ENCODE measurements around the gene PPP3CA. TPM values are rescaled to one million over a fixed set of nuclear protein-coding genes. Genes with fewer than 3 reads are reported as not detected.

PPP3CA gene
- total and polyA plus RNA-seq, 4 experiments from 2014 or later, result 5.0 to 41.8 (median 22.9) TPM

DNA sequence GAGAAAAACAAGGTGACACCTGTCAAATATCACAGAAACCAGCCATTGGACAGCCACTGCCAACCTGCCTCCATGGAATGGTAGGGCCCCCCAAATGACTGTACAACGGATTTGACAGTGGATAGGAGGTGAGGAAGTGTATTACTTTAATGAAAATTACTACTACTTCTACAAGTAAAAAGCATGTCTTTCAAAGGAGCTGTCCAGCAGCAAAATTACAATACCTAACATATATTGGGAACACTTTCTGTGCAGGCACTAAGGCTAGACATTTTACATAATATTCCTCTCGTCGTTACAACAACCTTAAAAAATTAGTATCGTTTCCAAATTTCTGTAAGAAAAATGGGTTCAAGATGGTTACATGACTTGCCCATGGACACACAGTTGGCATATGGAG, 14.9 kb downstream of the PPP3CA start:
- intact Hi-C loops (cut with micrococcal nuclease), result no loop called here
- Mint-ChIP-seq H3K4me1 (peaks cover 55 to 89% (median 73%) of the 10 kb centered on the region in 4 donors), H3K9me3 (no peaks in the 10 kb centered on the region), H3K27ac (no peak overlapping the region), H3K36me3 (no peaks in the 10 kb centered on the region), H3K27me3 (no peaks in the 10 kb centered on the region), H3K4me3 (no peak overlapping the region)
- DNase-seq, result no peak
- POLR2A ChIA-PET (ENCODE audit: partially characterized antibody), result interaction anchor here (1.2 kb wide), 1 partner anchor 14 kb away, joined by 3 read pairs; no protein-coding TSS in a partner anchor
- Histone ChIP-seq H3K27me3 (ENCODE audit: insufficient read depth, low read length) (no peaks in the 10 kb centered on the region), H3K4me3 (ENCODE audit: low read length in 2 of 2) (no peak overlapping the region), H3K27ac (ENCODE audit: low read depth, low read length) (no peak overlapping the region), H3K4me1 (ENCODE audit: insufficient read depth, low read length) (peaks cover 49% of the 10 kb centered on the region), H3K9me3 (ENCODE audit: control insufficient read depth in 1 of 2, low read length in 2 of 2) (no peaks in the 10 kb centered on the region), H3K36me3 (ENCODE audit: insufficient read depth, low read length) (no peaks in the 10 kb centered on the region)
- CTCF ChIA-PET (ENCODE audit: partially characterized antibody), result interaction anchor here (1.0 to 1.3 kb wide), 2 partner anchors 13 to 312 kb away, joined by 3 read pairs; no protein-coding TSS in a partner anchor

DNA sequence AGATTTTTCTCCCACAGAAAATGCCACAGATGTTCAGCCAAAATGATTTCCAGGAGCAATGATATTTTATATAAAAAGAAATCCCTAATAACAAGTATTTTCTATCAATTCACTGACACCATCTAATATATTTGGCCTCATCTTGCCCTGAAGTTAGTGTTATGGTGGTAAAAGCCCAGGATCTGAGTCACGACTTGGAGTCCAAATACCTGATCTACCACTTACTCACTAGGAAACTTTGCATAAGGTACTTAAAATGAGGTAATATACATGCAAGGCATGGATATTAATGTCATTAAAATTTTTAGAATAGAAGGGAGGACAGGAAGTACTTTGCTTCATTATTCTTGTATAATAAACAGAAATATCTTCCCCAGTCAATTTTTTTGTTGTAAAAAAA, 16.3 kb downstream of the PPP3CA start:
- intact Hi-C loops (cut with micrococcal nuclease), result no loop called here
- H3K9me3 ChIP-seq (ENCODE audit: control insufficient read depth in 1 of 2, low read length in 2 of 2), result no peaks in the 10 kb centered on the region
- peaks cover 53% of the 10 kb centered on the region for H3K4me1 ChIP-seq (ENCODE audit: insufficient read depth, low read length)
- Mint-ChIP-seq H3K27ac (peak overlapping the region in 1 of 7 donors; percentile 20), H3K9me3 (no peaks in the 10 kb centered on the region), H3K4me1 (peaks cover 56 to 89% (median 76%) of the 10 kb centered on the region in 4 donors), H3K27me3 (no peaks in the 10 kb centered on the region), H3K36me3 (no peaks in the 10 kb centered on the region), H3K4me3 (no peak overlapping the region)
- no peak overlapping the region for H3K27ac ChIP-seq (ENCODE audit: low read depth, low read length)
- no peak for DNase-seq
- H3K4me3 ChIP-seq (ENCODE audit: low read length in 2 of 2), result no peak overlapping the region
- H3K27me3 ChIP-seq (ENCODE audit: insufficient read depth, low read length), result no peaks in the 10 kb centered on the region
- ChIA-PET POLR2A (ENCODE audit: partially characterized antibody) (interaction anchor here (0.9 kb wide), 1 partner anchor 17 kb away, joined by 3 read pairs; no protein-coding TSS in a partner anchor), CTCF (ENCODE audit: partially characterized antibody) (no interaction called here)
- no peaks in the 10 kb centered on the region for H3K36me3 ChIP-seq (ENCODE audit: insufficient read depth, low read length)

DNA sequence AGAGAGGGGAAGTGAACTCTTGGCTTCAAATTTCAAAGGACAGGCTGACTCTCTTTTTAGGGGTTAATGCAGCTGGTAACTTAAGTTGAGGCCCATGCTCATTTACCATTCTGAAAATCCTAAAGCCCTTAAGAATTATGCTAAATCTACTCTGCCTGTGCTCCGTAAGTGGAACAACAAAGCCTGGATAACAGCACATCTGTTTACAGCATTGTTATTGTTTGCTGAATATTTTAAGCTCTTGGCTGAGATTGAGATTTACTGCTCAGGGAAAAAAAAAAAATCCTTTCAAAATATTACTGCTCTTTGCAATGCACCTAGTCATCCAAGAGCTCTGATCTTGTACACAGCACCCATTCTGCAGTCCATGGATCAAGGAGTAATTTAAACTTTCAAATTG, 17.7 kb downstream of the PPP3CA start:
- peak overlapping the region in 4 of 7 donors; percentile 16 to 62 (median 52) for H3K27ac Mint-ChIP-seq
- no peak for DNase-seq
- CTCF ChIA-PET (ENCODE audit: partially characterized antibody), result no interaction called here
- H3K4me3 Mint-ChIP-seq, result peak overlapping the region in 2 of 8 donors; percentile 17 to 35
- Histone ChIP-seq H3K4me3 (ENCODE audit: low read length in 2 of 2) (no peak overlapping the region), H3K9me3 (ENCODE audit: control insufficient read depth in 1 of 2, low read length in 2 of 2) (no peaks in the 10 kb centered on the region), H3K4me1 (ENCODE audit: insufficient read depth, low read length) (peaks cover 45% of the 10 kb centered on the region), H3K27me3 (ENCODE audit: insufficient read depth, low read length) (no peaks in the 10 kb centered on the region), H3K27ac (ENCODE audit: low read depth, low read length) (no peak overlapping the region), H3K36me3 (ENCODE audit: insufficient read depth, low read length) (no peaks in the 10 kb centered on the region)
- H3K27me3 Mint-ChIP-seq, result no peaks in the 10 kb centered on the region
- no peaks in the 10 kb centered on the region for H3K36me3 Mint-ChIP-seq
- no peaks in the 10 kb centered on the region for H3K9me3 Mint-ChIP-seq
- peaks cover 45 to 91% (median 68%) of the 10 kb centered on the region in 4 donors for H3K4me1 Mint-ChIP-seq
- intact Hi-C loops (cut with micrococcal nuclease), result loop anchor here (5.0 kb wide), 2 partner anchors 42 to 307 kb away; no protein-coding TSS in a partner anchor
- POLR2A ChIA-PET (ENCODE audit: partially characterized antibody), result interaction anchor here (0.9 to 4.7 kb wide), 2 partner anchors 15 to 18 kb away, joined by 4 to 53 read pairs; partner anchors contain the start of gene PPP3CA

DNA sequence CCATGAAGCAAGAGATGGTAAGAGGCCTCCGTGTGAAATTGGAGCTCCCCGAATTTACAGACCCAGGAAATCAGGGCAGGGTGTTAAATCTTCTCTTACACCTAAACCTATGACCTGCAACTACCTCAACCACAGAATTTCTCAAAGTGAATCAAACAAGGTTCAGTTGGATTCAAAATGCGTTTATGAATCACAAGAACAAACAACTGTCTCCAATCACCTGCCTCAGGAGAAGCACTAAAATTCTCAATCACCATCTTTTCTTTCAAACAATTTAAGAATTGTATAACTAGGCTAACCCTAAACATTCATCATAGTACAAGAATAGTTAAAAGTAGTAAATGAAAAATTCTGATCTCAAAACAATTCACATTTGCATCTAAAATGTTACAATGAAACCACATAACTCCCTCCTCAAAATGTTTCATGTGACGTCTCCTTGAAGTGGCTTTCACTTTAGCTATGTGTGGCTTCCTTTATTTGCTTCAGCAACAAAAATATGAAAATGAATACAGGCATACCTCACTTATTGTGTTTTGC, 19.2 kb downstream of the PPP3CA start:
- ChIA-PET CTCF (ENCODE audit: partially characterized antibody) (interaction anchor here (1.3 to 1.8 kb wide), 2 partner anchors 14 to 20 kb away, joined by 3 to 6 read pairs; partner anchors contain the start of gene PPP3CA), POLR2A (ENCODE audit: partially characterized antibody) (interaction anchor here (0.8 to 4.7 kb wide), 5 partner anchors 10 to 308 kb away, joined by 3 to 53 read pairs (median 5); partner anchors contain the start of gene PPP3CA)
- H3K9me3 ChIP-seq (ENCODE audit: control insufficient read depth in 1 of 2, low read length in 2 of 2), result no peaks in the 10 kb centered on the region
- intact Hi-C loops (cut with micrococcal nuclease), result loop anchor here (1.0 to 5.0 kb wide), 3 partner anchors 19 to 306 kb away; partner anchors contain the start of gene PPP3CA
- H3K27ac ChIP-seq (ENCODE audit: low read depth, low read length), result peak overlapping the region; percentile 42
- H3K4me3 ChIP-seq (ENCODE audit: low read length in 2 of 2), result no peak overlapping the region
- H3K4me1 ChIP-seq (ENCODE audit: insufficient read depth, low read length), result peaks cover 48% of the 10 kb centered on the region
- H3K27ac Mint-ChIP-seq, result peak overlapping the region; percentile 84 to 97 (median 92)
- DNase-seq, result peak; percentile 63 to 77 (median 70)
- no peaks in the 10 kb centered on the region for H3K36me3 ChIP-seq (ENCODE audit: insufficient read depth, low read length)
- H3K4me3 Mint-ChIP-seq, result peak overlapping the region; percentile 76 to 91 (median 83)
- H3K36me3 Mint-ChIP-seq, result no peaks in the 10 kb centered on the region
- H3K27me3 Mint-ChIP-seq, result no peaks in the 10 kb centered on the region
- no peaks in the 10 kb centered on the region for H3K9me3 Mint-ChIP-seq
- H3K4me1 Mint-ChIP-seq, result peaks cover 44 to 95% (median 73%) of the 10 kb centered on the region in 4 donors
- no peaks in the 10 kb centered on the region for H3K27me3 ChIP-seq (ENCODE audit: insufficient read depth, low read length)

DNA sequence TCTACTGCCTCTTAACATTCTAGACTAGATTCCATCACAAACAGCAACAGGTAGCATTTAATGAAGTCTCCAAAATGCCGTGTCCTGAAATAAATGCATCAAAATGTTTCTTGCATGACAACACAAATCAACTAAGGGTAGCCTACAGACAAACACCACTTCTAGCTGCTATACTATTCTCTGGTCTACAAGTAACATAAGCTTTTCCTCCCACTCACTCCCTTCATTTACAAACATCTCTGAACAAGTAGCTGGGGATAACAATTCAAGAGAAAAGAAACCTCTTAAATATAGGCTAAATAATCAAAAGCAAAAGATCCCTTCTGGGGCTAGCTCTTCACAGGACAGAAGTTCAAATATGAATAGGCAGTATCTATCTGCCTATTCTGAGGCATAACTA, 20.8 kb downstream of the PPP3CA start:
- intact Hi-C loops (cut with micrococcal nuclease), result loop anchor here (5.0 kb wide), 2 partner anchors 39 to 304 kb away; no protein-coding TSS in a partner anchor
- DNase-seq, result no peak
- no peaks in the 10 kb centered on the region for H3K27me3 Mint-ChIP-seq
- H3K4me1 Mint-ChIP-seq, result peaks cover 40 to 92% (median 72%) of the 10 kb centered on the region in 4 donors
- H3K9me3 Mint-ChIP-seq, result no peaks in the 10 kb centered on the region
- H3K36me3 ChIP-seq (ENCODE audit: insufficient read depth, low read length), result no peaks in the 10 kb centered on the region
- H3K27ac Mint-ChIP-seq, result peak overlapping the region in 5 of 7 donors; percentile 46 to 84 (median 72)
- peaks cover 50% of the 10 kb centered on the region for H3K4me1 ChIP-seq (ENCODE audit: insufficient read depth, low read length)
- ChIA-PET POLR2A (ENCODE audit: partially characterized antibody) (interaction anchor here (2.6 to 4.7 kb wide), 2 partner anchors 21 to 306 kb away, joined by 11 to 53 read pairs; partner anchors contain the start of gene PPP3CA), CTCF (ENCODE audit: partially characterized antibody) (interaction anchor here (0.6 to 2.1 kb wide), 3 partner anchors 13 to 22 kb away, joined by 3 to 5 read pairs (median 4); no protein-coding TSS in a partner anchor)
- H3K36me3 Mint-ChIP-seq, result no peaks in the 10 kb centered on the region
- no peaks in the 10 kb centered on the region for H3K27me3 ChIP-seq (ENCODE audit: insufficient read depth, low read length)
- peak overlapping the region in 2 of 8 donors; percentile 52 to 60 for H3K4me3 Mint-ChIP-seq
- H3K27ac ChIP-seq (ENCODE audit: low read depth, low read length), result peak overlapping the region; percentile 42
- no peaks in the 10 kb centered on the region for H3K9me3 ChIP-seq (ENCODE audit: control insufficient read depth in 1 of 2, low read length in 2 of 2)
- H3K4me3 ChIP-seq (ENCODE audit: low read length in 2 of 2), result no peak overlapping the region

DNA sequence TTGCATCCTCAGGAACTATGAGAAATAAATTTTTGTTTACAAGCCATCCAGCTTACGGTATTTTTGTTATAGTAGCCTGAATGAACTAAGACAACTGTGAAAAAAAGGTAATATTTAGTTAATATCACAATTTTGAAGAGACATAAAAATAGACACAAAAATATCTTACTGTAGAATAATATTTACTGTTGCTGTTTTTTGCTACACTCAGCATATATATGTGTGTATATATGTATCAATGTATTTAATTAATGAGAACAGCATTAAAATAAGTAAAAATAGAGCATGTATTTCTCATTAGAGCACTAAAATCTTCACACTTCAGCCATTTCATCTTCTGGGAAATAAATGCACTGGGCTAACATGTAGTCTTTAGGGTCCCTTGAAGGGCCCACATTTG, 24.6 kb downstream of the PPP3CA start:
- Mint-ChIP-seq H3K27ac (no peak overlapping the region), H3K9me3 (no peaks in the 10 kb centered on the region), H3K27me3 (no peaks in the 10 kb centered on the region), H3K36me3 (no peaks in the 10 kb centered on the region), H3K4me3 (no peak overlapping the region), H3K4me1 (peaks cover 28 to 66% (median 48%) of the 10 kb centered on the region in 4 donors)
- Histone ChIP-seq H3K9me3 (ENCODE audit: control insufficient read depth in 1 of 2, low read length in 2 of 2) (no peaks in the 10 kb centered on the region), H3K4me3 (ENCODE audit: low read length in 2 of 2) (no peak overlapping the region), H3K27me3 (ENCODE audit: insufficient read depth, low read length) (no peaks in the 10 kb centered on the region), H3K4me1 (ENCODE audit: insufficient read depth, low read length) (peaks cover 22% of the 10 kb centered on the region), H3K27ac (ENCODE audit: low read depth, low read length) (no peak overlapping the region), H3K36me3 (ENCODE audit: insufficient read depth, low read length) (no peaks in the 10 kb centered on the region)
- ChIA-PET POLR2A (ENCODE audit: partially characterized antibody) (no interaction called here), CTCF (ENCODE audit: partially characterized antibody) (interaction anchor here (0.5 kb wide), 1 partner anchor 39 kb away, joined by 3 read pairs; no protein-coding TSS in a partner anchor)
- intact Hi-C loops (cut with micrococcal nuclease), result no loop called here
- no peak for DNase-seq

DNA sequence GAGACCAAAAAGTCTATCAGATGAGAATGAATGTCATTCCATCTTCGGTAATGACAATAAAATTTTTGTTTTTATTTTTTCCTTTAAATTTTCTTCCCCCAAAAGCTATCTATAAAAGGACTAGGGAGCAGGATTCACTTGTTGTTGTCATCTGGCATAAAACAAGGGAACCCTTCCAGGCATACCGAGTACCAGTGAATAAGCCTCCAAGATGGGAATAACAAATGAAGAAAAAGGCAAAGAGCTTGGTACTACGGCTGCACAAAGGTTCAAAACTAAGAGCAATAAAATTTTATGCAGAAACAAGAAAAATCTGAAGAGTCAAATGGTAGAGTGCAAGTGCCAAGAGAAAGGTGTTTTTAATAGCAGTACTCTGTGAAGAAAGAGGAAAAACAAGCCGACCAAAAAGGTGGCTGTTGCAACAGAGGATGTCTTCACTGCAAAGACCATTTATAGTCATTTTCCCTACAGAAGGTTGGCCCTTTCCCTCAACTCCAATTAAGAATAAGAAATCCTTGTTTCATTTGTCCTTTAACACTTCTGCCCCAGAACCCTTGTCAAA, 25.8 kb downstream of the PPP3CA start:
- Histone ChIP-seq H3K27me3 (ENCODE audit: insufficient read depth, low read length) (no peaks in the 10 kb centered on the region), H3K4me3 (ENCODE audit: low read length in 2 of 2) (no peak overlapping the region), H3K36me3 (ENCODE audit: insufficient read depth, low read length) (no peaks in the 10 kb centered on the region), H3K9me3 (ENCODE audit: control insufficient read depth in 1 of 2, low read length in 2 of 2) (no peaks in the 10 kb centered on the region), H3K27ac (ENCODE audit: low read depth, low read length) (no peak overlapping the region), H3K4me1 (ENCODE audit: insufficient read depth, low read length) (peaks cover 16% of the 10 kb centered on the region)
- POLR2A ChIA-PET (ENCODE audit: partially characterized antibody), result no interaction called here
- DNase-seq, result no peak
- no peaks in the 10 kb centered on the region for H3K27me3 Mint-ChIP-seq
- CTCF ChIA-PET (ENCODE audit: partially characterized antibody), result interaction anchor here (1.1 kb wide), 1 partner anchor 152 kb away, joined by 3 read pairs; no protein-coding TSS in a partner anchor
- peaks cover 0 to 2% of the 10 kb centered on the region in 2 donors for H3K36me3 Mint-ChIP-seq
- H3K4me1 Mint-ChIP-seq, result peaks cover 26 to 63% (median 45%) of the 10 kb centered on the region in 4 donors
- no peak overlapping the region for H3K27ac Mint-ChIP-seq
- H3K4me3 Mint-ChIP-seq, result peak overlapping the region in 1 of 8 donors; percentile 8
- intact Hi-C loops (cut with micrococcal nuclease), result no loop called here
- H3K9me3 Mint-ChIP-seq, result no peaks in the 10 kb centered on the region

Measured in CD4-positive, alpha-beta memory T cell (primary cell).